A549 (cell line): Measurements from ENCODE around the gene SULT1B1. TPM values are rescaled to one million over a fixed set of nuclear protein-coding genes. Genes with fewer than 3 reads are reported as not detected.
A peak's percentile ranks its signal among the peaks of the same experiment; 100 is the strongest.

ENCODE experiments used
- ATAC-seq, 2 experiments: fragments of 200-7000 bp in 1 of 2; fragments of >200 bp in 1 of 2; cut with Nextera tagmentation in 1 of 2; cut with Tn5 transposase in 1 of 2; 3 replicates each; pipeline versions ENCODE4 v1.8.0 to v1.9.1; 2018 to 2020; ENCODE audit warnings: mild to moderate bottlenecking in 1 of 2, moderate library complexity in 1 of 2
- CTCF ChIA-PET: fragments of 300-600 bp; sonication (Branson Sonifier 250); formaldehyde crosslinking; extraction: SDS; loops from one replicate; lab custom pipeline; 2021; ENCODE audit warnings: antibody characterized with exemption, inconsistent platforms; lab: Yijun Ruan, JAX
- POLR2A ChIA-PET: fragments of 350-600 bp; formaldehyde crosslinking; extraction: SDS; loops from one replicate; lab custom pipeline; 2021; ENCODE audit warnings: antibody characterized with exemption, inconsistent platforms; lab: Yijun Ruan, JAX
- DNase-seq, 2 experiments: peaks; one replicate each; pipeline versions ENCODE4 v3.0.0 to v3.0.0-alpha.2; 2011 to 2016; ENCODE audit warnings: low read depth in 1 of 2, low spot score in 1 of 2
- FAIRE-seq: peaks from 2 replicates; lab custom pipeline; 2011; peaks lifted over from hg19 to GRCh38; lab: Jason Lieb, UNC
- H3K27ac ChIP-seq, 2 experiments: fragments of >200 bp; sonication (Bioruptor Twin); formaldehyde crosslinking; 3 replicates each; pipeline ENCODE4 v1.5.1; 2016 to 2017
- H3K4me1 ChIP-seq: fragments of >200 bp; sonication (Bioruptor Twin); formaldehyde crosslinking; 3 replicates; pipeline ENCODE4 v1.6.1; 2016
- H3K4me2 ChIP-seq: fragments of >200 bp; sonication (Bioruptor Twin); formaldehyde crosslinking; 3 replicates; pipeline ENCODE4 v1.6.1; 2016
- H3K4me3 ChIP-seq: fragments of >200 bp; sonication (Bioruptor Twin); formaldehyde crosslinking; 3 replicates; pipeline ENCODE4 v1.5.1; 2016
- H3K9me3 ChIP-seq: fragments of >200 bp; sonication (Bioruptor Twin); formaldehyde crosslinking; 3 replicates; pipeline ENCODE4 v1.6.1; 2016
- BHLHE40 ChIP-seq: IDR thresholded peaks from 2 replicates; pipeline ENCODE4 v1.6.1; 2012; ENCODE audit warnings: low read depth, low read length, inconsistent platforms
- CBX2 ChIP-seq: fragments of 200-600 bp; sonication (generic); IDR thresholded peaks from 2 replicates; pipeline ENCODE4 v1.6.1; 2016; ENCODE audit warnings: low read depth, mild to moderate bottlenecking, borderline replicate concordance
- CEBPB ChIP-seq, 2 experiments: fragments of >200 bp in 1 of 2; sonication (Bioruptor Twin) in 1 of 2; formaldehyde crosslinking in 1 of 2; IDR thresholded peaks; 2 replicates each; pipeline ENCODE4 v1.6.1; 2012 to 2016
- CHD2 ChIP-seq: fragments of 150-350 bp; IDR thresholded peaks from 2 replicates; pipeline ENCODE4 v1.6.1; 2014; ENCODE audit warnings: low read length; ENCODE audit not compliant: partially characterized antibody
- EHMT2 ChIP-seq: fragments of 200-600 bp; sonication (generic); IDR thresholded peaks from 2 replicates; pipeline ENCODE4 v1.6.1; 2016; ENCODE audit warnings: antibody characterized with exemption, low read depth, mild to moderate bottlenecking, moderate library complexity
- EP300 ChIP-seq, 2 experiments: fragments of >200 bp; sonication (Bioruptor Twin); formaldehyde crosslinking; IDR thresholded peaks; 2 replicates in 1 of 2; 3 replicates in 1 of 2; pipeline ENCODE4 v1.6.1; 2016 to 2017
- FOSL2 ChIP-seq, 2 experiments: fragments of 450-650 bp in 1 of 2; fragments of >200 bp in 1 of 2; sonication (Bioruptor Twin) in 1 of 2; formaldehyde crosslinking; IDR thresholded peaks; 2 replicates each; pipeline versions ENCODE4 v1.5.0 to v1.6.1; 2016 to 2020; ENCODE audit warnings: mild to moderate bottlenecking in 1 of 2, moderate library complexity in 1 of 2
- HDAC2 ChIP-seq: fragments of 200-600 bp; sonication (generic); IDR thresholded peaks from 2 replicates; pipeline ENCODE4 v1.6.1; 2016
- HOXA7 ChIP-seq: fragments of 250-450 bp; sonication (Bioruptor Pico); IDR thresholded peaks from 2 replicates; pipeline ENCODE4 v1.5.0; 2020; ENCODE audit warnings: mild to moderate bottlenecking, moderate library complexity
- HOXB13 ChIP-seq: fragments of 250-450 bp; sonication (Bioruptor Pico); IDR thresholded peaks from 2 replicates; pipeline ENCODE4 v1.5.0; 2020; ENCODE audit warnings: low read depth, mild to moderate bottlenecking, moderate library complexity
- HOXB5 ChIP-seq: fragments of 250-450 bp; sonication (Bioruptor Pico); IDR thresholded peaks from 2 replicates; pipeline ENCODE4 v1.5.0; 2020; ENCODE audit warnings: mild to moderate bottlenecking, moderate library complexity
- JUNB ChIP-seq: fragments of >200 bp; sonication (Bioruptor Twin); formaldehyde crosslinking; IDR thresholded peaks from 2 replicates; pipeline ENCODE4 v1.6.1; 2016
- KDM5A ChIP-seq: fragments of 200-600 bp; sonication (generic); IDR thresholded peaks from 2 replicates; pipeline ENCODE4 v1.6.1; 2016; ENCODE audit warnings: antibody characterized with exemption, mild to moderate bottlenecking
- MYC ChIP-seq: IDR thresholded peaks from 2 replicates; pipeline ENCODE4 v1.6.1; 2012; ENCODE audit warnings: mild to moderate bottlenecking, inconsistent platforms, low read length, improper control_type of control experiment, borderline replicate concordance
- PHF8 ChIP-seq: fragments of 200-600 bp; sonication (generic); IDR thresholded peaks from 2 replicates; pipeline ENCODE4 v1.6.1; 2016; ENCODE audit warnings: low read depth, mild to moderate bottlenecking, antibody characterized with exemption, moderate library complexity, borderline replicate concordance
- POLR2A ChIP-seq: IDR thresholded peaks from 2 replicates; pipeline ENCODE4 v1.6.1; 2012; ENCODE audit warnings: mild to moderate bottlenecking, low read length
- POLR2AphosphoS2 ChIP-seq: conservative IDR thresholded peaks from 2 replicates; pipeline ENCODE4 v1.6.1; 2012; ENCODE audit warnings: low read length, improper control_type of control experiment, inconsistent platforms
- RAD21 ChIP-seq, 2 experiments: fragments of >200 bp in 1 of 2; sonication (Bioruptor Twin) in 1 of 2; formaldehyde crosslinking in 1 of 2; IDR thresholded peaks in 1 of 2; conservative IDR thresholded peaks in 1 of 2; 2 replicates in 1 of 2; 3 replicates in 1 of 2; pipeline ENCODE4 v1.6.1; 2012 to 2018; ENCODE audit warnings: inconsistent platforms in 1 of 2
- RARB ChIP-seq: fragments of 250-450 bp; sonication (Bioruptor Pico); IDR thresholded peaks from 2 replicates; pipeline ENCODE4 v1.8.0; 2021; ENCODE audit warnings: mild to moderate bottlenecking, moderate library complexity
- RCOR1 ChIP-seq: fragments of 150-350 bp; IDR thresholded peaks from 2 replicates; pipeline ENCODE4 v1.6.1; 2014; ENCODE audit warnings: antibody characterized with exemption, low read length, low read depth
- TFCP2L1 ChIP-seq: fragments of 250-450 bp; sonication (Bioruptor Pico); IDR thresholded peaks from 2 replicates; pipeline ENCODE4 v1.5.0; 2021; ENCODE audit warnings: mild to moderate bottlenecking
- ZFP36 ChIP-seq: fragments of 450-650 bp; IDR thresholded peaks from 2 replicates; pipeline ENCODE4 v1.6.1; 2014; ENCODE audit warnings: borderline replicate concordance; ENCODE audit not compliant: partially characterized antibody
- ZNF302 ChIP-seq: fragments of 250-450 bp; sonication (Bioruptor Pico); IDR thresholded peaks from 2 replicates; pipeline ENCODE4 v1.9.0; 2021; ENCODE audit warnings: inconsistent platforms, mild to moderate bottlenecking, moderate library complexity
- WGBS: methylation state at CpG from one replicate; pipeline ENCODE4 v1.1.6; 2017; ENCODE audit errors: missing lambda C conversion rate; 5-methylcytosine and 5-hydroxymethylcytosine counted together
- polyA plus RNA-seq, 4 experiments: library from polyadenylated mRNA; depleted of rRNA in 3 of 4; stranded (reverse); fragments of >200 nt; fragmentation: RNase III in 1 of 4; extraction: RNeasy Plus Mini Kit Qiagen cat#74134 plus additional on column Dnase treatment in 1 of 4; gene quantifications; 2 replicates in 3 of 4; 3 replicates in 1 of 4; pipeline ENCODE4 v1.2.3, GENCODE V29; 2011 to 2017
- TF ChIP-seq, protein P1 (sequence below): IDR thresholded peaks from 2 replicates; pipeline ENCODE4 v1.6.1; 2012
- TF ChIP-seq, protein P2 (sequence below): fragments of 150-350 bp; IDR thresholded peaks from 2 replicates; pipeline ENCODE4 v1.6.1; 2014; ENCODE audit warnings: low read depth, mild to moderate bottlenecking, low read length
- TF ChIP-seq, protein P3 (sequence below): fragments of 200-600 bp; sonication (generic); IDR thresholded peaks from 2 replicates; pipeline ENCODE4 v1.6.1; 2016; ENCODE audit warnings: antibody characterized with exemption, mild to moderate bottlenecking, moderate library complexity
- TF ChIP-seq, protein P4 (sequence below): fragments of >200 bp; sonication (Bioruptor Twin); formaldehyde crosslinking; IDR thresholded peaks from 3 replicates; pipeline ENCODE4 v1.5.1; 2016
- TF ChIP-seq, protein P5 (sequence below): IDR thresholded peaks from 2 replicates; pipeline ENCODE4 v1.6.1; 2012; ENCODE audit warnings: low read depth, borderline replicate concordance

The SULT1B1 gene
- polyA plus RNA-seq, 2 of the 4 experiments (the other 2 are of a cell fraction): 0.01 to 0.13 TPM

DNA sequence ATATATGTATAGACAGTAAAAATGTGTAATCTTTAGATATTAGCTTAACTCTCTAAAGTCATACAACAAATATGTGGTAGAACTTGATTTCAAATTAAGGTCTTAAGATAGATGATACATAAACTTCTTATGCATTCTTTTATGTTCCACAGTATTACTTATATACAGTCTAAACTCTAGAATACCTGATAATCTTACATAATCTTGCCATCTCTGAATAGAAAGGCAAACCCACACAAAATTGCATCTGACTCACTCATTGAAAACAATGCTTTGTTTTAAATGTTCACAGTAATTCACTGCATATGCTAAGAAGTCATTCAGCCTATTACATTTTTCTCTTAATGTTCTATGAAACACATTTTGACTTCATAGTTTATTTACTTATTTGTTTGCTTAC is 10.1 kb downstream of the SULT1B1 start (continued):
- TF ChIP-seq HOXB13 (CRISPR knock-in tag): no peak
- TF ChIP-seq, all 56 proteins: peak for 0

DNA sequence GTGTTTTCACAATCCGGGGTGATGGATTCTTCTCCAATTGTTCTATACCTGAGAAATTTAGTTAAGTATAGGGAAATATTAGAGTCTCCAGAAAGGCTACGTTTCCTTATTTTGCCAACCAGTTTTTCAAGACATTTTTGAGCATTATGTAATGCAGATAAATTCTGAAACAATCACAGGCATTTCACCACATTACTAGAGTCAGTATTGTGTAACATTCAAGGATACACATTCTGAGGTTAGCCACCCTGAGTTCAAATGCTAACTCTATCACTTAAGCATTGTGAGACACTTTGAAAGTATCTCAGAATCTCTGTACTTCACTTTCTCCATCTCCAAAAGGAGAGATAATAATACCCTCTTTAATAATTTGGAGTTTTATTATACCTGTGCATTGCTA is 10.6 kb downstream of the SULT1B1 start:
- CTCF ChIA-PET: no interaction called here
- POLR2A ChIA-PET: no interaction called here
- Histone ChIP-seq H3K4me1 (no peaks in the 10 kb centered on the region), H3K4me2 (no peak overlapping the region), H3K27ac (no peak overlapping the region), H3K9me3 (no peaks in the 10 kb centered on the region), H3K4me3 (no peak overlapping the region)
- 43% methylated on average over 2 of the region's 2 CpGs for WGBS
- DNase-seq: no peak
- no peak for FAIRE-seq
- no peak for TF ChIP-seq CHD2
- no peak for TF ChIP-seq RCOR1
- no peak for TF ChIP-seq CBX2
- no peak for TF ChIP-seq HOXA7 (CRISPR knock-in tag)
- TF ChIP-seq PHF8: no peak
- TF ChIP-seq, protein P1, sequence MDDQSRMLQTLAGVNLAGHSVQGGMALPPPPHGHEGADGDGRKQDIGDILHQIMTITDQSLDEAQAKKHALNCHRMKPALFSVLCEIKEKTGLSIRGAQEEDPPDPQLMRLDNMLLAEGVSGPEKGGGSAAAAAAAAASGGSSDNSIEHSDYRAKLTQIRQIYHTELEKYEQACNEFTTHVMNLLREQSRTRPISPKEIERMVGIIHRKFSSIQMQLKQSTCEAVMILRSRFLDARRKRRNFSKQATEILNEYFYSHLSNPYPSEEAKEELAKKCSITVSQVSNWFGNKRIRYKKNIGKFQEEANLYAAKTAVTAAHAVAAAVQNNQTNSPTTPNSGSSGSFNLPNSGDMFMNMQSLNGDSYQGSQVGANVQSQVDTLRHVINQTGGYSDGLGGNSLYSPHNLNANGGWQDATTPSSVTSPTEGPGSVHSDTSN: no peak
- TF ChIP-seq CEBPB (IDR thresholded peaks at IDR 0.05): no peak
- no peak for TF ChIP-seq KDM5A
- TF ChIP-seq ZFP36: no peak
- TF ChIP-seq ZNF302: no peak
- TF ChIP-seq BHLHE40: no peak
- no peak for TF ChIP-seq EHMT2
- TF ChIP-seq, protein P2, sequence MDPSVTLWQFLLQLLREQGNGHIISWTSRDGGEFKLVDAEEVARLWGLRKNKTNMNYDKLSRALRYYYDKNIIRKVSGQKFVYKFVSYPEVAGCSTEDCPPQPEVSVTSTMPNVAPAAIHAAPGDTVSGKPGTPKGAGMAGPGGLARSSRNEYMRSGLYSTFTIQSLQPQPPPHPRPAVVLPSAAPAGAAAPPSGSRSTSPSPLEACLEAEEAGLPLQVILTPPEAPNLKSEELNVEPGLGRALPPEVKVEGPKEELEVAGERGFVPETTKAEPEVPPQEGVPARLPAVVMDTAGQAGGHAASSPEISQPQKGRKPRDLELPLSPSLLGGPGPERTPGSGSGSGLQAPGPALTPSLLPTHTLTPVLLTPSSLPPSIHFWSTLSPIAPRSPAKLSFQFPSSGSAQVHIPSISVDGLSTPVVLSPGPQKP: no peak
- TF ChIP-seq RAD21 (conservative IDR thresholded peaks at IDR 0.05 in 1 of 2, IDR thresholded peaks at IDR 0.05 in 1 of 2): no peak
- no peak for TF ChIP-seq EP300 (IDR thresholded peaks at IDR 0.05)
- no peak for ATAC-seq

DNA sequence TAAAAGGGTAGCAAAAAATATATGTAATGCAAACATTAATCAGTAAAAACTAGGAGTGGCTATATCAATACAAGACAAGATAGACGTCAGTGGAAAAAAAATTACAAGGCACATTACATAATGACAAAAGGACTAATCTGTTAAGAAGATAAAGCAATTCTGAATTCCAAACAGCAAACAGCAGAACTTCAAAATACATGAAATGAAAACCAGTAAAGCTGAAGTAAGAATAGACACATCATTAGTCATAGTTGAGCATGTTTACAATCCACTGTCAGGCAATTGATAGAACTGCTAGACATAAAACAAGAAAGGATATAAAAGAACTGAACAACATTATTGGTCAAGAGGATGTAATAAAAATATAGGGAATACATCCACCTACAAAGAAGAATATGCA is 12.2 kb downstream of the SULT1B1 start:
- Histone ChIP-seq H3K9me3 (no peaks in the 10 kb centered on the region), H3K27ac (no peak overlapping the region), H3K4me1 (no peaks in the 10 kb centered on the region), H3K4me3 (no peak overlapping the region), H3K4me2 (no peak overlapping the region)
- POLR2A ChIA-PET: no interaction called here
- DNase-seq (peak in 1 of 2 experiments; percentile 11), ATAC-seq (no peak), FAIRE-seq (no peak)
- CTCF ChIA-PET: no interaction called here
- whole genome bisulfite sequencing: 5% methylated on average over 1 of the region's 1 CpG
- no peak for TF ChIP-seq RAD21 (conservative IDR thresholded peaks at IDR 0.05 in 1 of 2, IDR thresholded peaks at IDR 0.05 in 1 of 2)
- TF ChIP-seq HDAC2: no peak
- no peak for TF ChIP-seq POLR2AphosphoS2
- TF ChIP-seq FOSL2 (IDR thresholded peaks at IDR 0.05): no peak
- no peak for TF ChIP-seq FOSL2 (CRISPR knock-in tag; IDR thresholded peaks at IDR 0.05)
- TF ChIP-seq TFCP2L1 (CRISPR knock-in tag): no peak
- TF ChIP-seq JUNB: no peak
- TF ChIP-seq MYC: no peak
- TF ChIP-seq, protein P2: no peak
- no peak for TF ChIP-seq CEBPB (IDR thresholded peaks at IDR 0.05)
- no peak for TF ChIP-seq HOXB5 (CRISPR knock-in tag)
- no peak for TF ChIP-seq POLR2A
- TF ChIP-seq, protein P3, sequence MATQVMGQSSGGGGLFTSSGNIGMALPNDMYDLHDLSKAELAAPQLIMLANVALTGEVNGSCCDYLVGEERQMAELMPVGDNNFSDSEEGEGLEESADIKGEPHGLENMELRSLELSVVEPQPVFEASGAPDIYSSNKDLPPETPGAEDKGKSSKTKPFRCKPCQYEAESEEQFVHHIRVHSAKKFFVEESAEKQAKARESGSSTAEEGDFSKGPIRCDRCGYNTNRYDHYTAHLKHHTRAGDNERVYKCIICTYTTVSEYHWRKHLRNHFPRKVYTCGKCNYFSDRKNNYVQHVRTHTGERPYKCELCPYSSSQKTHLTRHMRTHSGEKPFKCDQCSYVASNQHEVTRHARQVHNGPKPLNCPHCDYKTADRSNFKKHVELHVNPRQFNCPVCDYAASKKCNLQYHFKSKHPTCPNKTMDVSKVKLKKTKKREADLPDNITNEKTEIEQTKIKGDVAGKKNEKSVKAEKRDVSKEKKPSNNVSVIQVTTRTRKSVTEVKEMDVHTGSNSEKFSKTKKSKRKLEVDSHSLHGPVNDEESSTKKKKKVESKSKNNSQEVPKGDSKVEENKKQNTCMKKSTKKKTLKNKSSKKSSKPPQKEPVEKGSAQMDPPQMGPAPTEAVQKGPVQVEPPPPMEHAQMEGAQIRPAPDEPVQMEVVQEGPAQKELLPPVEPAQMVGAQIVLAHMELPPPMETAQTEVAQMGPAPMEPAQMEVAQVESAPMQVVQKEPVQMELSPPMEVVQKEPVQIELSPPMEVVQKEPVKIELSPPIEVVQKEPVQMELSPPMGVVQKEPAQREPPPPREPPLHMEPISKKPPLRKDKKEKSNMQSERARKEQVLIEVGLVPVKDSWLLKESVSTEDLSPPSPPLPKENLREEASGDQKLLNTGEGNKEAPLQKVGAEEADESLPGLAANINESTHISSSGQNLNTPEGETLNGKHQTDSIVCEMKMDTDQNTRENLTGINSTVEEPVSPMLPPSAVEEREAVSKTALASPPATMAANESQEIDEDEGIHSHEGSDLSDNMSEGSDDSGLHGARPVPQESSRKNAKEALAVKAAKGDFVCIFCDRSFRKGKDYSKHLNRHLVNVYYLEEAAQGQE: no peak
- no peak for TF ChIP-seq RARB (CRISPR knock-in tag)
- TF ChIP-seq, protein P4, sequence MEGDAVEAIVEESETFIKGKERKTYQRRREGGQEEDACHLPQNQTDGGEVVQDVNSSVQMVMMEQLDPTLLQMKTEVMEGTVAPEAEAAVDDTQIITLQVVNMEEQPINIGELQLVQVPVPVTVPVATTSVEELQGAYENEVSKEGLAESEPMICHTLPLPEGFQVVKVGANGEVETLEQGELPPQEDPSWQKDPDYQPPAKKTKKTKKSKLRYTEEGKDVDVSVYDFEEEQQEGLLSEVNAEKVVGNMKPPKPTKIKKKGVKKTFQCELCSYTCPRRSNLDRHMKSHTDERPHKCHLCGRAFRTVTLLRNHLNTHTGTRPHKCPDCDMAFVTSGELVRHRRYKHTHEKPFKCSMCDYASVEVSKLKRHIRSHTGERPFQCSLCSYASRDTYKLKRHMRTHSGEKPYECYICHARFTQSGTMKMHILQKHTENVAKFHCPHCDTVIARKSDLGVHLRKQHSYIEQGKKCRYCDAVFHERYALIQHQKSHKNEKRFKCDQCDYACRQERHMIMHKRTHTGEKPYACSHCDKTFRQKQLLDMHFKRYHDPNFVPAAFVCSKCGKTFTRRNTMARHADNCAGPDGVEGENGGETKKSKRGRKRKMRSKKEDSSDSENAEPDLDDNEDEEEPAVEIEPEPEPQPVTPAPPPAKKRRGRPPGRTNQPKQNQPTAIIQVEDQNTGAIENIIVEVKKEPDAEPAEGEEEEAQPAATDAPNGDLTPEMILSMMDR: no peak
- TF ChIP-seq, protein P5, sequence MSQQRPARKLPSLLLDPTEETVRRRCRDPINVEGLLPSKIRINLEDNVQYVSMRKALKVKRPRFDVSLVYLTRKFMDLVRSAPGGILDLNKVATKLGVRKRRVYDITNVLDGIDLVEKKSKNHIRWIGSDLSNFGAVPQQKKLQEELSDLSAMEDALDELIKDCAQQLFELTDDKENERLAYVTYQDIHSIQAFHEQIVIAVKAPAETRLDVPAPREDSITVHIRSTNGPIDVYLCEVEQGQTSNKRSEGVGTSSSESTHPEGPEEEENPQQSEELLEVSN: no peak
